D341Med (cell line): ENCODE data around the gene ADPRM.
"Not testable (repeated sequence)": the region's sequence is repeated elsewhere in the genome, so short reads cannot be mapped to it uniquely, and the experiment has no call there.

Source experiments
- DNase-seq: peaks from one replicate; pipeline ENCODE4 v3.0.0; 2012; ENCODE audit warnings: low spot score

The ADPRM gene

DNA sequence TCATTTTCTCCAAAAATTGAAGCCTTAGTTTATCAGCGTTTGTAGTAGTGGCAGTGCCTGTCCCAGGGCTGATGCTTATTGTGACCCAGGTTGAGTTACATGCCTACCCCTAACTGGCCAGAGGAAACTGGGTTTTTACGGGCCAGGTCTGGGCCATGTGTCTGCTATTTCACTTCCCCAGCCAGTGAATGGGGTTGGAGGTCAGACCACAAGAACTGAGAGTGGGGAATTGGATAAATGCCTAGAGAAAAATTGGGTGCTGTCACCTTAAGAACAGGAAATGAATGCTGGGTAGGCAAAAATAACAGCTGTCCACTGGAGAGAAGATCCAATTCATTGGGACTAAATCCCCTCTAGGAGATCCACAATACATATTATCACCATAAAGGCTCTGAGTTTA lies 5.2 kb downstream of the ADPRM start:
- no peak for DNase-seq

DNA sequence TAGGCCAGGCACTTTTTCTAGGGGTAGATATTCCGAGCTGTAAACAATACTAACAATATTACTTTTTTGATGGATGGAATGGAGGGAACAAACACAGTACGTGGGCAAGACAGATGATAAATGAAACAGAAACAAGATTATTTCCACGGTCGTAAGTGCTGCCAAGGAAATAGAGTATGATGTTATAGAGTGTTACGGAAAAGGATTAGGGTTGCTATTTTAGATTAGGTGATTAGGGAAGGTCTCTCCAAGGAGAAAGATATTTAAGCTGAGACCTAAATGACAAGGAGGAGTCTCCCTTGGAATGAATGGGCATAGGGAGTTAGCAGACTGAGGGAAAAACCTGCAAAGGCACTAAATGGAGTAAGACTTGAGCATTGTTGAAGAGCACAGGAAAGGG lies 8.3 kb downstream of the ADPRM start:
- DNase-seq: no peak

DNA sequence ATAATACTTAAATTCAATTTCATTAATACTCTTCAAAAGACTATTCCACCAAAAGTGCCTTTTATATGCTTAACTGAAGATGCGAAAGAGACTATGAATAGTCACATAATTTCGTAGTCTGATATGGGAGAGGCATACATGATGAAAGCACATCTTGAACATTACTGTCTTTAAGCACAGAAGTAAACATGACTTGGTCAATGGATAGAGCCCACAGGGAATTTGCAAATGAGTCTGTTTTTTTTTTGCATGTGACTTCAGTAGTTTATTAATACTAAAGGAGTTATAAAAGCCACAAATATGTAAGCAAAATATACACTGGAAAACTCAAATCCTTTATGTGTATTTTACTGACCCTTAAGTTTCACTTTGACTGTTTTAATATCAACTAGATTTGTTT lies 15.9 kb downstream of the ADPRM start:
- DNase-seq: no peak

DNA sequence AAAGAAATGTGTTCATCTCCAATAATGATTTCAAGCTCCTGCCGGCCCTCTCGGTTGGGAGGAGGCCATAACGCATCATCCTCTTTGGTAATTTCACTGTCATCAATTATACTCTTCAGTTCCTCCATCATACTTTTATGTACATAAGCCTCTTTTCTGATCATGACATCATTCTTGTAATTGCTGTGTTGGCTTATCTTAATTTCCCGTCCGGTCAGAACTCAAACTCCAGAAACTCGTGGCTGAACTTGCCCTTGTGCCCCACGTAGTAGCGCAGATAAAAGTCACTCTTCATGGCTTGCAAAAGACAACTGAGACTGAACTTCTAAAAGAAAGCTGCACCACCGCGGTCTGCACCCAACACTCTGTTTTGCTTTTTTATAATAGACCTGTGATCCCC lies 18.8 kb downstream of the ADPRM start:
- DNase-seq: no peak

DNA sequence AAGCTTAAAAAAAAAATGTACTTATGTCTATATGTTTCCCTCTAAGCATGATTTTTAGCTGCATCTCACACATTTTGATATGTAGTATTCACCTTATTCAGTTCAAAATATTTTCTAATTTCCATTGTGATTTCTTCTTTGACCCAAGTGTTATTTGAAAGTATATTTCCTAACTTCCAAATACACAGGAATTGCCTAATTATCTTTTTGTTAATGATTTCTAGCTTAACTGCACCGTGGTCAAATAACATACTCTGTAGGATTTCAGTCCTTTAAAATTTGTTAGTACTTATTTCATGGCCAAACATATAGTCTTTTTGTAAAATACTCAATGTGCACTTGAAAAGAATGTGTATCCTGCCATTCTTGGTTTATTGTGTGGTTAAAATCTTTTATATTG lies 21.2 kb downstream of the ADPRM start:
- no peak for DNase-seq

DNA sequence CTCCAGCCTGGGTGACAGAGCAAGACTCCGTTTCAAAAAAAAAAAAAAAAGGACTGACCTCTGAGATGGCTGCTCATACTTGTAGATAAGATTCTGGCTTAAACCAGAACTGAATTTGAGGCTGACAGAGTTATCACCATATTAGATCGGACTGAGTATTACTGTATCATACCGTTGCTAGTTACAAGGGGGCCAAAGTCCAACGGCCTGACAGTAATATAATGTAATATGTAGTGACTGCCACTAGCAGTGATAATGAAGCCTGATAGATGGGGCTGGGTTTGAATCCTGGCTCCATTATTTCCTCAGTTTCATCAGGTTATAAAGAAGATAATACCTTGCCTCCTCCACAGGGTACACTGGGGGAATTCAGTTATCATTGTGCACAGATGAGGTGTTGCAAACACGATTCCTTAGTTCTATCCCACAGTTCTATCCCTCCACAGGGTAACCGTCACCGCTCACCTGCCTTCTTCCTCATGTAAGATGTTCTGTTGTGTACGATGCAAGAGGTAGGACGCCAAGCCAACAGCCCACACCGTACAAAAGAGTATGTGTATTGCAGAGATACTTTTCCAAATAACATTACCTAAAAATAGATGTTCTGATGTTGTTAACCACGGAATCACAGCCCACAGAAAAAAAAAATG lies 27.3 kb downstream of the ADPRM start:
- no peak for DNase-seq

DNA sequence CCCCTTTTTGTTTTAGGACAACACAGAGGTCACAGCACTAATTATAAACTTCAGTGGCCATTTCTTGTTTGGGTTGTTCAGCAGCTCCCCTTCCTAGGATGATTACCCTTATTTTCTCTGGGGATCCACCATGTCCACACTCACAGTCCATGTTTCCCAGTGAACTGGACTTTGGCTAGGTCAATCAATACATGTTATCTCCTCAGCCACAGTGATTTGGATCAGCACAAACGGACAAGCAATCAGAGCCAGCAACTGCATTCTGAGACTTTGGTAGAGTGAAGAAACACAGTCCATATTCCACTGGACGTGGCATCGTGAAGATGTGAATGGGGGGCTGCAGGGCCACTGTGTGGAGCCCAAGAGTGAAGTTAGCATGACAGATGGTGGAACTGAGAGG lies 27.9 kb downstream of the ADPRM start:
- DNase-seq: no peak

- DNase-seq: no peak
These were observed 28.8 kb downstream of the ADPRM start for GRCh38 chr17:10726196-10726595.

- no peak for DNase-seq
These were observed 29.8 kb downstream of the ADPRM start for GRCh38 chr17:10727192-10727591.

DNA sequence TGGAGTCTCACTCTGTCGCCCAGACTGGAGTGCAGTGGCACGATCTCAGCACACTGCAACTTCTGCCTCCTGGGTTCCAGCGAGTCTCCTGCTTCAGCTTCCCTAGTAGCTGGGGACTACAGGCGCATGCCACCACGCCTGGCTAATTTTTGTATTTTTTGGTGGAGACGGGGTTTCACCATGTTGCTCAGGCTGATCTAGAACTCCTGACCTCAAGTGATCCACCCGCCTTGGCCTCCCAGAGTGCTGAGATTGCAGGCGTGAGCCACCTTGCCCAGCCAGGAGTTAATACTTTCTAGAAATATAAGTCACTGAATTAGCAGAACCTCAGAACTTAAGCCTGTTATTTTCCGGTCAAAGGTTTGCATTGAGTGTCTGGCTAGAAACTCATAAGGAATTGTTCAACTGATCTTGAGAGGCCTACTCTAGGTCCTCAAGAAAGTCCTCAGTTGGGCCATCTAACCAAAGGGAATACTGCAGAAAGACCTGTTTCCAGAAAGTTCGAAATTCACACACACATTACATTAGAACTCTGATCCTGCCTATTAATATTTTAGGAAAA lies 31.0 kb downstream of the ADPRM start:
- DNase-seq: no peak

DNA sequence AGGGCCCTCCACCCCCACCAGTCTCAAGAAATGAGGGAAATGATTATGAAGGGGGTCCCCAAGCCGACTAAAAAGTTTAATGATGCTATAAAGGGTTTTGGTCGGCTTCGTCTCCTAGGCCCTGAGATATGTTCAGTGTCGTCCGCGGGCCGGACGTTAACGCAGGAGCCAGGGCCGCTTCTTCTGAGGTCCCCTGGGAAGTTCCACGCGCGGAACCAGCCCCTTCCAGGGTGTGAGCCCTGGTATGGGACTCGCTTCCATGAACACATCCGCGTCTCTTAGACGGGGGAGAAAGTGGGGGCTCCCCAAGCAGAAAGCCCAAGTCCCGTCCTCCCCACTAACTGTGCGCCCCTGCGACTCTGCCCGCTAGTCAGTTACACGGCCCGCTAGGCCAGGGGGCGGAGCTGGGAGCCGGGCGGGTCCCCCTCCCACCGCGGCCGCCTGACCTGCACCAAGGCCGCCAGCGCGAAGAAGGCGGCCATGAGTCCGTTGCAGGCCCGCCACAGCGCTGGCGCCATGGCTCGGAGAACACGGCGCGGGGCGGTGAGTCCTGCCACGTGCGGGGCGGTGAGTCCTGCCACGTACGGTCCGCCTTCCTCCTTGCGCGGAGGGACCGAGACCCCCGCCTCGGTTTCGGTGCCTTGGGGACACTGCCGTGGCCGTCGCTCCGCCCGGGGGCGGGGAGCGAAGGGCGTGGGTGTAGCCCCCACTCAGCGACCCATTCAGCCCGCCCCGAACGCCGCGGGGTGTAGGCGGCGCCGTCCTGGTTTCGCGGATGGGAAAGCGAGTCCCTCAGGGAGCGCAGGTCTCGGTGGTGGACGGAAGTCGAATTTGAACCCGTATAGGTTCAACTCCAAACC lies 32.2 kb downstream of the ADPRM start, which contains the start of gene TMEM220:
Gene TMEM220 (minus strand): TSS at position 690 of the 860 bp plus-strand sequence. CDS start 172 bp downstream, at position 518.
- DNase-seq: no peak

- DNase-seq: not testable (repeated sequence)
These were observed 32.9 kb downstream of the ADPRM start for GRCh38 chr17:10730247-10730646.

GRCh38 chr17:10731408-10731879 lies 34.0 kb downstream of the ADPRM start:
- DNase-seq: no peak

- not testable (repeated sequence) for DNase-seq
These were observed 34.7 kb downstream of the ADPRM start for GRCh38 chr17:10732121-10732520.

- DNase-seq: no peak
These were observed 36.3 kb downstream of the ADPRM start for GRCh38 chr17:10733666-10734065.

DNA sequence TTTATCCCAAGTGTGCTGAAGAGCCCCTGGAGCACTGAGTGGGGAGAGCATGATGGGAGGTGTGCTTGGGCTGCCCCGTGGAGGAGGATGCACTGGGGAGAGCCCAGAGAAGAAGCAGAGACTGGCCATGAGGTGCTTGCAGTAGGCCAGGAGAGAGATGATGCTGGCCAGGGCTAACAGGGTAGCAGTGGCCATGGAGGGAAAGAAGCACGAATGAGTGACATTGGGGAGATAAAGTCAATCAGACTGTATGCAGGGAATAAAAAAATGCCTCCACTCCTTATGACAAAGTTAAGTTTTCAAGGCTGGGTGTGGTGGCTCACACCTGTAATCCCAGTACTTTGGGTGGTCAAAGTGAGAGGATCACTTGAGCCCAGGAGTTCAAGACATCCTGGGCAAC lies 37.9 kb downstream of the ADPRM start:
- DNase-seq: no peak

GRCh38 chr17:10735821-10736220 lies 38.4 kb downstream of the ADPRM start:
- no peak for DNase-seq

DNA sequence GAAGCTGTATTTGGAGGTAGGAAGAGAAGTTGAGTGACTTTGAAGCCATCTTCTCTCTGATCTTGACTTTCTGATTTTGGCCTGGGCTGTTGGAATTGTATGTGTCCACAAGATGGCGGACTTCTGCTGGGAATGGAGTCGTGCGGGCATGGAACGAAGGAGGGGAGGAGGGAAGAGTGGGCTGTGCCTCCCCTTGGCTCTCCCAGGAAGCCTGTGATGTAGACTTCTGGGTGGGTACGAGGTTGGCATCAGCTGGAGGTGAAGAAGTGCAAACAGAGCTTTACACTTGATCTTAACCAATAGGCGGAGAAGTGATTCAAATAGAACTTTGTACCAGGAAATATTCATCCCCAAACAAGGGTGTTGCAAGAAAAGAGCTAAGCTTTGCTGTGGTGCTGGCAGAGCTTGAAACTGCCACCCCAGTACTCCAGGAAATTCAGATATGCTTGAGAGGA lies 39.8 kb downstream of the ADPRM start:
- DNase-seq: peak; percentile 65

GRCh38 chr17:10737736-10738135 lies 40.3 kb downstream of the ADPRM start:
- no peak for DNase-seq

- DNase-seq: no peak
These were observed 41.3 kb downstream of the ADPRM start for GRCh38 chr17:10738521-10739258.

- DNase-seq: no peak
These were observed 42.0 kb downstream of the ADPRM start for GRCh38 chr17:10739386-10739785.
